Amygdala (tissue), 56 donors: ENCODE measurements around the gene PROSER1.
A peak's percentile ranks its signal among the peaks of the same experiment; 100 is the strongest.
"Not testable (repeated sequence)": the region's sequence is repeated elsewhere in the genome, so short reads cannot be mapped to it uniquely, and the experiment has no call there.

Experiments used
- DNase-seq, 56 donors: peaks; one replicate each; lab custom pipeline; 2025; lab: John Stamatoyannopoulos, UW

Gene PROSER1

DNA sequence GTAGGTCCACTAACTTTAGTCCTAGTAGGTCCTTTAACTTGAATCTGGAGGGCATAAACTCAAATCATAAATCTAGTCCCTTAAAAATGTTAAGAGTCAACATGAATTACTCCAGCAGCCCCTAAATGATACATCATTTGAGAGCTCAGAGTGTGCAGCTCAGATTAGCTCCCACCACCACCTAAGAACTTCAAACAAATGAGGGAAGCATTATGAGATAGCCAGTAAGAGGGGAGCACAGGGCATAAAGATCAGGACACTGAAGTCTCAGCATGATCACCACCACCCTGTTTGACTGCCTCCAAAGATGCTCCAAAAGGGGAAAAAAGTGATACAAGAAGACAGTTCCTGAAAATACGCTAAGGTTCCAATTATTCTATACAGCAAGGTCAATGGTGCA is 5.7 kb downstream of the PROSER1 start:
- DNase-seq = no peak

DNA sequence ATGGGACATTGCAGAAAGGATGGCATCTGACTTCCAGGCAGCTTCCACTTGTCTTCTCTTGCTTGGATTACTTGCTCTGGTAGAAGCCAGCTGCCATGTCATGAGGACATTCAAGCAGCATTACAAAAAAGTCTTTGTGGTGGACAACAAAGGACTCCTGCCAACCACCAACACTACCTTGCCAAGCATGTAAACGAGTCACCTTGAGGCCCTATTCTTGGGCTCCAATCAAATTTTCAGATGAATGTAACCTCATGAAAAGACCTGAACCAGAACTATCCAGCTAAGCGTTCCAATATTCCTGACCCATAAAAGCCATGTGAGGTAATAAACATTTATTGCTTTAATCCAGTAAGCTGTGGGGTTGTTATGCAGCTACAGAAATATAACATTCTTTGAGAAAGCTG is 12.5 kb downstream of the PROSER1 start:
- no peak for DNase-seq

DNA sequence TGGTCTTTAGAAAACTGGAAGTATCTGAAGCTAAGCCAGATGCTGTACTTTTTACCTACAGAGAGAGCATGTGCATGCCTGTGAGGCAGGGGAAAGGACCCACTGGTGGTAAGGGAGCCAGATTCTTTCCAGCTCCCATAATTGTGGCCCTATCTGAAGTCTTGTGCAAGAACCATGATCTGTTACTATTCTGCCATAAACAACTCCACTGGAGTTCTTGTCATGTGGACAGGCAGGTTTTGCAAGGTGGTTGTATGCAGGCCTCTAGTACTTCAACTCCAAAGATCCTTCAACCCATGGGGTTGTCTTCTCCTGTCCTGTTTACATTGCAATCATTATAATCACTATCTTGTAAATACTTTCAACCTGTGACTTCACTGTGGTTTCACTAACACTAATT is 14.1 kb downstream of the PROSER1 start:
- no peak for DNase-seq

DNA sequence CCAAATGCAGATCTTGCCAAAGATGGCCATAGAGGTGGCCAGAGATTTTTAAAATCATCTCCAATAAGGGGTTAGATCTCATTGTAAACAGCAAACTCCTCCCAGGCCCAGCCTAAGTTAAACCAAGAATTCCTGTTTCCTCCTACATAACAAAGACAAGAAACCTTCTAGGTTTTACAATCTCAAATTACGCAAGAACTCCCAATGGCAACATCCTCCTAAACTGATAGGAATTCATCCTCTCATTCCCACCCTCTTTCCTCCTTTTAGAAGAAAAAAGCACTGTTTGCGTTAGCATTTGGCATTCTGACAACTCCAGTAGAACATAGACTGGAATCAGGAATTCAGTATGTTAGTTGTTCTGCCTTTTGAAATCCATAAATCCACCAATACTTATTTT is 14.6 kb downstream of the PROSER1 start:
- DNase-seq = no peak

DNA sequence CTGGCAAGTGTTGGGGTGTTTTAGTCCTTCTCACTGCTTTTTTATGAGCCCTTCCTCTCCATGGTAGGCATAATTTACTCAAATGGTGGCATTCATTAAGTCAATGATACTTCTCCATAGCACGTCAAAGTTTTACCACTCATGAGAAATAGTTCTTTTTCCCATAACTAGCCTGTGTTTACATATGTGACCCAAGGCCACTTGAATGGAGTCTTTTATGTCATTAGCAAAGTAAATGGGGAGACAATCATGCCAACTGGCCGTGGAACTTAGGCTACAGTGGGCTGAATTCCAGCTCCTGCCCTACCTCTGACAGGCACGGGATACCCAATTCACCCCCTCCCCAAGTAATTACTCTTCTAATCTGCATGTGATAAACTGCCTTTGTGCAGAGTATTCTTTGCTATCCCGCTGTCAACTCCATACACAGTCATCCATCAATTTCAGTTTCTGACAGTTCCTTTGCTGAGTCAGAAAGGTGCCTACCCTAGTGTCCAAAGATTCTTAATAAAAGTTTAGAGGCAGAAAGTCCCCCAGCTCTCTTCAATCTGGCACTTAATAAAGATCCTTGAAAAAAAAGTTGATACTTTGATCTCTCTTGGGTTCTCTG is 16.9 kb downstream of the PROSER1 start:
- DNase-seq = no peak

DNA sequence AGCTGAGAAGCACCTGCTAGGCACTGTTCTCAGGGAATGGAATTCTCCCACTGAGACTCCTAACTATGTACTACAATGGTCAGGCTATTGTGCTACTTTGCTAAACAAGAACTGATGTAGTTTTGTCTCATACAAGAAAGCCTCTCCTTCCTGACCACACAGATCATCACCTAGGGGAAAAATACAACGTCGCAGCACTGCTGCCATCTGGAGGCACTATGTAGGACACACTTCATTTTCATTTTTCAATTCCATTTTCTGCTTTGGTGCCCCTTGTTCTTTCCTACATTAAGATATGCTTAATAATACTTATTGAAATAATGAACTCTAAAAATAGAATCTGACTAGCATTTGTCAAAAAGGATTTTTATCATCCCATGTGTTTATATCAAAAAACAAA is 21.1 kb downstream of the PROSER1 start:
- DNase-seq = peak in 11 of 56 donors; percentile 1 to 47 (median 12)

DNA sequence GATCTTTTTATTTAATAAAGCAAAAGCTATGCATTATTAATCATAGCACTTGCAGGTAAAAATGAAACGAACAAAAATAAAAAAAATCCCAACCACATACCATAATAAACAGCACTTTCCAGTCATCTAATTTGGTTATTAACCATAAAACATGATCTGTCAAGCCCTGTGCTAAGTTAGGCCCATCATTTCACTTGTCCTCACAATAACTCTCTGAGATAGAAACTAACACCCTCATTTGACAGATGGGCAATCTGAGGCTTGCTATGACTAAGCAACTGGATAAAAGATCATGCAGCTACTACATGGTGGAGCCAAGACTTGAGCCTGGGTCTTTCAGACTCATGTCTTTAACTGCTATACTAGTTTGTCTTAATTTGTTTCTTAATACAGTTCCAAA is 21.8 kb downstream of the PROSER1 start:
- DNase-seq = no peak

DNA sequence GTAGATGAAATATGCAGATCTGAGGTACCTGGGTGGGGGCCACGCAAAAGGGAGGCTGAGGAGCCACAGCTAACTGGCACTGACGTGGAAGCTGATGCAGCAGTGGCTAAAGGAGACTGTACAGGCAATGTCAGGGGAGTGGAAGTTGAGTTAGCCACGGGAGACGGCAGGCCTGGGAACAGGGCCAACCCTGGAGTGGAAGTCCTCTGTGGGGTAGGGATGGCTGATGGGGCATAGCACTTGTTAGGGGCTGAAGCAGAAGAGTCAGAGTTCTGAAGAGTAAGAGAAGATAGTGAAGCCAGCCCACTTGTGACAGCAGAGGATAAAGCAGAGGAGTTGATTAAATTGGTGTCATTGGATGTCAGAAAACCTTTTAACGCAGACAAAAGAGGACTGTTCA is 24.4 kb downstream of the PROSER1 start:
- DNase-seq = no peak

DNA sequence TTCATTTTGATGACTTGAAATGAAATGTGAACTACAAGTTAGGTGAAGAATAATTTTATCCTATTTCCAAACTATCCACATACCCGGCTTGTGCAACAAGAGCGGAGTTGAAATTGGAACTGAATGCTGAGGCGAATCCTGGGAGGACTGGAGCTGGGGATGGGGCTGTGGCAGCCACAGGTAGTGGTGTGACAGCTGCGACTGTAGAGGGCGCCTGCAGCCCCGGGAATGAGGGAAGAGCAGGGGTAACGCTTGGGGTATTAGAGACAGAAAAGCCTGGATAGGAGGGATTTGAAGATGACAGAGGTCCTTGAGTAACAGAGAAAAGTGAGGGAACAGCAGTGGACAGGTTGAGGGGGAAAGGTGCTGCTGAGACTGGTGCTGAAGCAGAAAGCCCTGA is 25.3 kb downstream of the PROSER1 start:
- DNase-seq = no peak

DNA sequence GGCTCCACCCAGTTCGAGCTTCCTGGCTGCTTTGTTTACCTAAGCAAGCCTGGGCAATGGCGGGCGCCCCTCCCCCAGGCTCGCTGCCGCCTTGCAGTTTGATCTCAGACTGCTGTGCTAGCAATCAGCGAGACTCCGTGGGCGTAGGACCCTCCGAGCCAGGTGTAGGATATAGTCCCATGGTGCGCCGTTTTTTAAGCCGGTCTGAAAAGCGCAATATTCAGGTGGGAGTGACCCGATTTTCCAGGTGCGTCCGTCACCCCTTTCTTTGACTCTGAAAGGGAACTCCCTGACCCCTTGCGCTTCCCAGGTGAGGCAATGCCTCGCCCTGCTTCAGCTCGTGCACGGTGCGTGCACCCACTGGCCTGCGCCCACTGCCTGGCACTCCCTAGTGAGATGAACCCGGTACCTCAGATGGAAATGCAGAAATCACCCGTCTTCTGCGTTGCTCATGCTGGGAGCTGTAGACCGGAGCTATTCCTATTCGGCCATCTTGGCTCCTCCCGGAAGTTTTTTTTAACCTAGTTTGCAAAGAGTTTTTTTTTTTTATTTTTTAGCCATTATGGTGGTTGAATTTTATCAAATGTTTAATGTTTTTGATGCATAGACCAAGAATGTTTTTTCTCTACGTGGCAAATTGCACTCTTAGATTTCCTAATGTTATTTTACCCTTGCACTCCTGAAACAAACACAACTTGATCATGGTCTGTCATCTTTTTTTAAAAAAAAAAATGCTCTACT is 31.3 kb downstream of the PROSER1 start:
- not testable (repeated sequence) for DNase-seq

DNA sequence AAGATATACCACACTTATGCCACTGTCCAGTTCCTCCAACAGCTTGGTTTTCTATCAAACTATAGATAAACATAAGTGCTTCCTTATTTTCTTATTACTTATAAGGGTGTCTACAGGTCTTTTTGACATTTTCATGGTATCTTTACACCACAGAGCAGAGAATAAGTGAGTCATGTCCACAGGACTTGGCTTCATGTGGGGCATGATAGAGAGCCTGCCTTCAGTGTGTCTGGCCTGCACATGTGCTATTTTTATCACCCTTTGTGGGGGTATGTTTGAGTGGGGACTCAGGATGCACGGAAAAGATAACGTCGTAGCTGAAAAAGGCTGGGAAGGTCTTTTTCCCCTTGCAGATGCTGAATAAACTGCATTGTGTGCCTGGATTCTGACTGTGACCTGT is 39.1 kb downstream of the PROSER1 start:
- DNase-seq = no peak

DNA sequence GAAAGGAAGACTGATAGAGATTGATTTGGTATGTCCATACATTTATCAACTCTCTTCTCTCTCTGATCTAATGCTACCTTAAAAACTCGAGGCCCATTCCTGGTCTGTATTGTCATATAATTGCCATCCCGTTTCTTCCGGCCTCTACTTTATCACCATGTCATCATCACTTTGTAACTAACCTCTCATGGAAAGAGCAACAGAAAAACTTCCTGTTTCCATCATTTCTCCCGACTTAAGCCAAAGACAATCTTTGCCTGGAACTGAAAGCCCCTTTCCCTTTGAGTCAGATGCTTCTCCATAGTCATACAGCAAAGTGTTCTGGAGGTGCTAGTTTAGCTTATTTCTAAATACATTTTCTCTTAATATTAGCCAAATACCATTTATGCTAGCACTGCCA is 44.5 kb downstream of the PROSER1 start:
- no peak for DNase-seq

DNA sequence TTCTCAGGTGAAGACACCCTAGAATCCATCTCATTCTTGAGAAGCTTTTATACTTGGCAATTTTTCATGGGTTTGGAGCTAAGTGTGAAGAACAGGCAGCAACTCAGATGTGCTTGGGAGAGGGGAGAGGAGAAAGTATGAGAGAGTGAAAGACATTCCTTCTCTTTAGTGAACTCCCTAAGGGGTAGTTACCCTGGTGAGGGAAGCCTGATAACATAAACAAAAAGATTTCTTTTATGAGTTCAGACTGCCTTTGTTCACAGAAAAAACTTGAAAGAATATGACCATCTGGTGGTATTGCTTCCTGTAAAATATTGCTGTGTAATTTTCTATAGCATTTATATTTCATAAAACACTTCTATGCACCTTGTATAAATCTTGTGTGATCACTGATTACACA is 47.2 kb downstream of the PROSER1 start, which contains the start of gene STOML3:
TSS of gene STOML3 (minus strand) at position 139 of the 400 bp plus-strand sequence. CDS start at position 29, 110 bp downstream.
- no peak for DNase-seq

DNA sequence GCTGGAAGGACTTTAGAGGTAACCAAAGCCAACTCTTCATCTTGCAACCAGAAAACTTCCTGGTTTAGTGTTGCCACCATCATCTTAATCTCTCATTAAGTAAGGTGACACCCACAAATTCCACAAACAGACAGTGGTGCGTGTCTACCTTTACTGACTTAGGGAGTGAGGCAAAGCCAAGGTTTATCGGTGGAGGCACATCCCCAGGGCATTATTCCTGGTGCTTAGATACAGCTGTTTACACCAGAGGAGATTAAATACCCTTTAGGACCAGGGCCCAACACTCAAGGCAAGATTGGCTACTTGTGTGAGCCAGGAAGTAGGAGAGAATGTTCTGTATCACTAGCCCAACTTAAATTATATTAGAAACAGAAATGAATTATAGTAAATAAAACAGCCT is 56.8 kb downstream of the PROSER1 start:
- DNase-seq = no peak

DNA sequence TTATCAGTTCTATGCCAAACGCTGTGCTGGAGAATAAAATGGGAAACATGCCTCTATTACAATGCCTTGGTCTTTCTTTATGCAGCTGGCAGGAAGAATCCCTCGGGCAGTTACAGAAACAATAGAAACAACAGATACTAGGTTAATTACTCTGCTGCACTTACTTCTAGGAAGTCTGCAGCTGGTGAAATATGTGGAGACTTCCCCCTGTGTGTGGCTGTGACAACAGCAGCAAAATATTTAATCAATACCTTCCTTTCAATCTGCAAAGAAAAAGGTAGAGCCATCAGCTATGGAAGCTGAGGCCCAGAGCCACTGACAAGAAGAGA is 57.2 kb downstream of the PROSER1 start:
- DNase-seq = no peak

DNA sequence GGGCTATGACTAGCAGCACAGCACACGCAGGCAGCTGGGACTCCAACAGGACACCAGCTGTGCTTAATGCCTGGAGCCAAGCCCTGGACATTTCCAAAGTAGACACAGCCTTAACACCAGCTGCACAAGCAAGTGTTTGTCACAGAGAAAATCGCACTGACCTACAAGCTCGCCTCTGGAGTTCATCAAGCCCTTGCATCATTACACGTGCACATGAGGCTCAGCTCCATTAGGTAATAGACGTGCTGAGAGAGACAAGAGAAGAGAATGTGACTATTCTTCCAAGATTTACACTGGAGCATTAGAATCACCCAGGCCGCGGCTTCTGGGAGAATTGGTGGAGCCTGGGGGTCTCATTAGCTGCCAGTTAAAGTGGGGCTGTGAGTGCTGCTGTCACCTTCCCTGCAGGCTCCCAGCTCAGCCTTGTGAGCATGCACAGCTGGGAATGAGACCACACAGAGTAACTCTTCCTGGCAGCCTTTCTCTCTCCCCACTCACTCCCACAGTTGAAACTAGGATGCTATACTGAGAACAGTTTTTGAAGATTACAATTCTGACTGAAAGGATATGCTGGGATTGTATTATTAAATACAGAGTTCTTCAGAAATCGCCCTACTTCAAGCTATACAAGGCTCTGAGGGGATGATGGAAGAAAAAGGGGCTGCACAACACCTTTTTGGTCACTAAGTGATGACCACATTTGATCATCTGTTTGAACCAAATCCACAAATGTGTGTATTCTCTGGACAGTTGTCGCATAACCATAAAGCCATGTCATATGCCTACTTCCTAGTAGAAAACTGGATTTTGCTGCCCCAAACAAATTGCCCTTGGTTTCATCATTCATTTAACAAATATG is 57.8 kb downstream of the PROSER1 start:
- DNase-seq = peak in 16 of 56 donors; percentile 1 to 35 (median 12)

DNA sequence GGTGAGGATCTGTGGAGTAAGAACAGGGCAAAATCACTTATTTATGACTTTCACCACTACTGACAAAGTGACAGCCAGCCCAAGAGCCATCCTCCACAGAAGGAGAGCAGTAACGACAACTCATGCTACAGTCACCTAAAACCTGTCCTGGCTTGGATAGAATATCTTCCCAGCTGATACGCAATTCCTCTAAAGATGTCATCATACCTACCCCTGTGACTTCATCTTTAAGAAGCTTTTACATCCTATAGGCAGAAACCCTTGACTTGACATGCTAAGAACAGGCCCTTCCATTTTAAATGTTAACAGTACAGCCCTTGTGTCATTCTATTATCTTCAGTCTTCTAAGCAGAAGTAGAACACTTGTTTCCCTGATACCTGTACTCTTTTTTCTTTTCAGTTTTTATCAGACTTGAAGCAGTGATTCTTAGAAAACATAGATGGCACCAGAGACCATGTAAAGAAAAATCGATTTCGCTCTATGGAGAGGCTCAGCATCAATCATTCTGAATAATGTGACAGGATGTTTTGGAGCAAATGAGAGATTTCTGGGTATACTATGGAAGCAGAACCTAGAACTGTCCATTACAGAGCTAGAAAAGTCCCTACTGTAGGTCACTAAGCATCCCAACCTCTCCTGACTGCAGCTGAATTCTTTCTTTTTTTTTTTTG is 67.4 kb downstream of the PROSER1 start:
- DNase-seq = no peak

DNA sequence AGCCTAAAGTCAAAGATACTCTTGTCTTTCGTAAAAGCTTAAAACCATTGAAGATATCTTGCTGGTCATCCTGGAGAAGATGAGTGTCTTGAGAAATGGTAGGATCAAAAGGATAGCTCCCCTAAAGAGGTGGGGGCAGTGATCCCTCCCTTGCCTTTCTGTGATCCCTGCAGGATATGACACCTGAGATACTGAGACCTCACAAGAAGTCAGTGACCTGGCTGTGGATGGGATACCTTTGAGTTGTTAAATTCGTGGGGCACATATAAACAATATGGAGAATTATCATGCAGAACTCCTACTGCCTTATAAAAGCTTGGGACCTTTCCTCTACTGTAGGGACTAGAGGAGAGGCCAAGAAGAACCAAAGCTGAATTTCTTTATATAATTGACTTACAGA is 68.7 kb downstream of the PROSER1 start:
- no peak for DNase-seq

DNA sequence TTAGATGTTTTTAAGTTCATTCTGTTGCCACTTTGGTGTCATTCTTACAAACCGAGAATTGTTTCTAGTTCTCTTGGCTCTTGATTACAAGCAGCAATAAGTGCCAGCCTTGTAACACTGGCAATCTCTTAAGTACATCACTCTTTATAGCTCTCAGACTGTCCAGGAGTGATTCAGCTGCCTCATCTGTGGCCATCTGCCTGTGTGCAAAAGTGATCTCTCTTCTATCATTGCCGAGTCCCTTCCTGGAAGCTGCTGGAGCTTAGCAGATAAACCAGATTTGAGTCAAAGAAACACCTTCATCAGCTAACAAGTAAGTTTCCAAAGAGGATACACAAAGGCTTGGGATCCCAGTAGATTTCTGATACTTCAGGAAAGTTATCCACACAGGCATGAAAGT is 70.4 kb downstream of the PROSER1 start:
- DNase-seq = no peak

DNA sequence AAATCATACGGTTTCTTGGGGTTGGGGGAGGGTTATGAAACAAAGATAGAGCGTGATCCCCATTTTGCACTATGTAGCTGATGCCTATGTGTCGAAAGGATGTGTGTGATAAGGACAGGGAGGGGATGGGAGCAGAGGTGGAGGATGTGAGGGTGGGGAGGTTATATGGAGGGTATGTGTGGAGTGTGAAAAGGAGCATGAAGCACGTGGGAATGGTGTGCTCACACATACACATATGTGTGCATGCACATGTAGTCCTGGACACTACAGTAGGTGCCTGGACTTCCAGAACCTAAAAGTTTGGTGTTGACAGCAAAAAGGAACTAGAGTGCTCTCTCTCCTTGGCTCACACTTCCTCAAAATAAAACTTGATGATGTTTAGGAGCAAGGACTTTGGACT is 72.6 kb downstream of the PROSER1 start:
- DNase-seq = no peak

DNA sequence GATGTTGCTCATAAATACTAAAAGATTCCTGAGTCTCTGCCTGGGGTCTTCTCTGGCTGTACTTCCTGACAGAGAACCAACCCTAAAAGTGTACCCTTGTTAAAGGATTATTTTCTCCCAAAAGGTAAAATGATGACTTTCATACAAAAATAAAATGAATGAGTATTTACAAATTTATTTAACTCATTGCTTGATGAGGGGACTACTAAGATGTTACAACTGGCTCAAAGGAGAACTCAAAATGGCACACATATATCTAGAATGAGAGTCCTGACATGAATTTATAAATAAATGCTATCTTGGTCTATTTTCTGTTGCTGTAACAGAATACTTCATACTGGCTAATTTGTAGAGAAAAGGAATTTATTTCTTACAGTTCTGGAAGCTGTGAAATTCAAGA is 77.7 kb downstream of the PROSER1 start:
- DNase-seq = no peak
